Central memory CD8-positive, alpha-beta T cell (primary cell): ENCODE data around the gene CACNA2D4.

Source experiments
- ATAC-seq: fragments of 150-1000 bp; cut with Tn5 transposase; replicated peaks from 2 replicates; pipeline ENCODE4 v1.10.0; 2022; ENCODE audit warnings: mild to moderate bottlenecking, moderate FRiP score, moderate number of reproducible peaks; ENCODE audit not compliant: poor library complexity, severe bottlenecking; ENCODE audit errors: extremely low read depth
- DNase-seq, 2 donors: peaks; one replicate each; pipeline ENCODE4 v3.0.0; 2021; ENCODE audit warnings: low spot score in 2 of 2
- H3K27ac Mint-ChIP-seq: one replicate; pipeline ENCODE4 v1.8.0; 2022; ENCODE audit warnings: low read depth, mild to moderate bottlenecking, moderate library complexity, mixed read lengths
- H3K27me3 Mint-ChIP-seq: one replicate; pipeline ENCODE4 v1.8.0; 2022; ENCODE audit warnings: mixed read lengths
- H3K36me3 Mint-ChIP-seq: one replicate; pipeline ENCODE4 v1.8.0; 2022; ENCODE audit warnings: mild to moderate bottlenecking, moderate library complexity, mixed read lengths; ENCODE audit not compliant: insufficient read depth
- H3K4me1 Mint-ChIP-seq: one replicate; pipeline ENCODE4 v1.8.0; 2022; ENCODE audit warnings: mixed read lengths
- H3K4me3 Mint-ChIP-seq: one replicate; pipeline ENCODE4 v1.8.0; 2022; ENCODE audit warnings: mild to moderate bottlenecking, moderate library complexity, mixed read lengths
- H3K9me3 Mint-ChIP-seq: one replicate; pipeline ENCODE4 v1.8.0; 2022; ENCODE audit warnings: mixed read lengths

Gene CACNA2D4

DNA sequence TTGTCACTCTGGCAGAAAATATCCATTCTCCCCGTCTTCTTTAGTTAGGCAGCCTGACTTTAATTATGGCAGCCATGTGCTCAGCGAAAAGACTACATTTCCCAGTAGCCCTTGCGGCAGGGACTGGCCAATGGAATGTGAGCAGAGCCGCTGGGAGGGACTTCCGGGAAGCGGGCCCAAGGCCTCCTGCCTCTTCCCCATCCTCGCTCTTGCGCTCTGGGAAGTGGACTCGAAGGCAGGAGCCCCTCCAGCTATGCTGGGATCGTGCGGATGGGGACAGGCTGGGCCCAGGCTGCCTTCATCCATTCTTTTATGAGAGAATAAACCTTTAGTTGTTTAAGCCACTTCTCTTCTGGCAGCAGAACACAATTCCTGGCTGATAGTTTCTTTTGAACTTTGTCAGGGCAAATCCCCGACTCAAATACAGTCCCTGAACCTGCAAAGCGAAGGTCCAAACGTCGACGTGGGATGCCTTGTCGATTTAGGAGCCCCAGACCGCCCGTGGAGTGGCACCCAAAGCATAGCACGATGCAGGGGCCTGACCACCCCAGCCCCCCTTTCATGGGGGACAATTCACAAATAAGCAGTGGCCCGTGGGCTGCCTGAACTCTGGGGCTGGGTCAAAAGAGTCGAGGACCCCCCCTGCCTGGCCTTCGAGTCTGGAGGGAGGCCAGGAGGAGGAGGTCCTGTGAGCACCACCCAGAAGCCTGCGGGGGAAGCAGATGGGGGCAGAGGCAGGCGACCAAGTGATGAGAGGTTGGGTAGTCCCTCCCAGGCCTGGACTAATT, 113.7 kb downstream of the CACNA2D4 start:
- Mint-ChIP-seq H3K4me3 (no peak overlapping the region), H3K9me3 (no peaks in the 10 kb centered on the region), H3K27me3 (no peaks in the 10 kb centered on the region), H3K36me3 (no peaks in the 10 kb centered on the region), H3K27ac (peak overlapping the region; percentile 82), H3K4me1 (peaks cover 17% of the 10 kb centered on the region)
- ATAC-seq (peak; percentile 93), DNase-seq (peak; percentile 66 to 74)

DNA sequence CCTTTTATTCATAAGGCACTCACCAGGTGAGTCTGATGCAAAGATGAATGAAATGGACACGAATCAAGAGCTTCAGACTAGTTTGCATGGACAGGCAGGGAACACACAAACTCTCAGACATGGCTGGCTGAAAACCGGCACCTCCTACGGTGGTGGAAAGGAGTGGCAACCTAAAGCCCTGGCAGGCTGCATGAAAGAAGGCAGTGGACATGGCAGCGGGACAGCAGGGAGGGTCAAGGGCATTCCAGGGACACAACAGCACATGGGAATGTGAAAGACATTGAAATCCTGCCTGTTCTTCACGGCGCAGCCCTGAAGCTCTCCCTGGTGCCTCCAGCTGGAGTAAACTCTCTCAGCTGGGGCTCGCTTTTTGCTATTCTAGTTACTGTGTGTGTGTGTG, 114.7 kb downstream of the CACNA2D4 start:
- Mint-ChIP-seq H3K4me3 (no peak overlapping the region), H3K4me1 (peaks cover 19% of the 10 kb centered on the region), H3K36me3 (no peaks in the 10 kb centered on the region), H3K27ac (no peak overlapping the region), H3K27me3 (no peaks in the 10 kb centered on the region), H3K9me3 (no peaks in the 10 kb centered on the region)
- ATAC-seq (no peak), DNase-seq (no peak)

DNA sequence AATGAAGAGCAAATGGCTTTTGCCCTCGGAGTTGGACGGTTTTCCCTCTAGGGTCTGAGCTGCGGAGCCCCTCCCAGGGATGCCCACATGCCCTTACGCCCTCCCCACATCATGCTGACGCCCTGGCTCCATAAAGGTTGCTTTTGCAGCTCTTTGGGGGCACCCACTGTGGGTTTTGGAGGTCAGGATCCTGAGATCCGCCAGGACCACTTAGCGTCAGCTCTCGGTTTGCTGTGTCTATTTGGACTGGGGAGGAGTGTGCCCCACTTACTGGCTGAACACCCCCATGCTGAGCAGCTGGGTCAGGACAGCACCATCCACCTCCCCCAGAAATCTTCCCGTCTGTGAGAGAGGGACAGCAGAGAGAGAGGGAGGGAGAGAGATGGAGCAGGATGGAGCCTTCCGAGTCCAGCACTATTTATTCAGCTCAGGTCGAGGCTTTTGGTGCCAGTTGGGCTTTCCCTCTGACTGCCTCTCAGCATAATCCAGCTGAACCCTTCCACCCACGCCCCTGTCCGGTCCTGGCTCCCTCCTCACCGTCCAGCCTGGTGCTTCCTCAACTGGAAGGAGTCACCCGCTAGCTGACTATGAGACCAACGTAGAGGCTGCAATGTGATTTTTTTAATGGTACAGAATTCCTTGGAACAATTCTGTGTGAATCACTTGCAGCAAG, 117.0 kb downstream of the CACNA2D4 start:
- no peak for ATAC-seq
- no peaks in the 10 kb centered on the region for H3K27me3 Mint-ChIP-seq

DNA sequence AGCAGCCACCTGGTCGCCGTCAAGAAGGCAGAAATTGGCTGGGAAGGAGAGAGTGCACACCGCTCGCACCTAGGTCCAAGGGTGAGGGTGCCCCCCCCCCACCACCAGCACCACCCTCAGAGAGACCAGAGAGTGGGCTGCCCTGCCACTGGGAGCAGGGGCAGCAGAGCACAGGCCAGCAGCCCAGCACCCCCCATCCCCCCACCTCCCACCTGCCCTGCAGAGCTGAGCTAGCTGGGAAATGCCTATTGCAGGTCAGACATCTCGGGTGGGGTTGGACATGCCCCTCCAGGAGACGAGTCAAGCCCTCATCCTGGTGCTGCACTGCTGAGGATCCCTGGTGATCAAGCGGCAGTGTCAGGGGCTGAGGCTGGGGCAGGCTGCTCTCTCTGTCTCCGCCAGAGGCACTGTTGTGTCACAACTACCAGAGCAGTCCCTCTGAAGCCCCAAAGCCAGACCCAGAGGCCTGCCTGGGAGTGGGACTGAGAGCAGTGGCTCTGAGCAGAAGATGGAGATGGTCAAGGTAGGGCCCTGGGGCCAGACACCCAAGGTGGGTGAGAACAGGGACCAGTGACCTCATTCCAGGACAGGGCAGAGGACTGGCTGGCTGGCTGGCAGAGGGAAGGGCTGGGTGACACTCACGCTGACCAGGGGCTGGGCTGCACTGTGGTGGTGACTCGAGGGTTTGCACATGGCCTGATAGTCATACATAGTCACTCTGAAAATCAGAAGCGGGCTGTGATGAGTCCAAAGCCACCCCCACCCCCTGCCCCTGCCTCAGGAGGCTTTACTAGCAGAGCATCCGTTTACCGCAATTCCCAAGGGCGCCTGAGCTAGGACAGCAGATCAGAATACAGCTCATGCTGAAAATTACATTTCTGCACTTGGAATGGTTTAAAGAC, 117.8 kb downstream of the CACNA2D4 start:
- Mint-ChIP-seq H3K27me3 (no peaks in the 10 kb centered on the region), H3K9me3 (no peaks in the 10 kb centered on the region), H3K4me1 (peaks cover 27% of the 10 kb centered on the region), H3K36me3 (peaks cover 3% of the 10 kb centered on the region), H3K4me3 (no peak overlapping the region), H3K27ac (no peak overlapping the region)
- no peak for DNase-seq
- ATAC-seq: no peak

More for the DNA sequence above, 117.0 kb downstream of the CACNA2D4 start:
- no peak for DNase-seq
- Mint-ChIP-seq H3K36me3 (no peaks in the 10 kb centered on the region), H3K4me1 (peaks cover 23% of the 10 kb centered on the region), H3K4me3 (no peak overlapping the region), H3K9me3 (no peaks in the 10 kb centered on the region), H3K27ac (no peak overlapping the region)

DNA sequence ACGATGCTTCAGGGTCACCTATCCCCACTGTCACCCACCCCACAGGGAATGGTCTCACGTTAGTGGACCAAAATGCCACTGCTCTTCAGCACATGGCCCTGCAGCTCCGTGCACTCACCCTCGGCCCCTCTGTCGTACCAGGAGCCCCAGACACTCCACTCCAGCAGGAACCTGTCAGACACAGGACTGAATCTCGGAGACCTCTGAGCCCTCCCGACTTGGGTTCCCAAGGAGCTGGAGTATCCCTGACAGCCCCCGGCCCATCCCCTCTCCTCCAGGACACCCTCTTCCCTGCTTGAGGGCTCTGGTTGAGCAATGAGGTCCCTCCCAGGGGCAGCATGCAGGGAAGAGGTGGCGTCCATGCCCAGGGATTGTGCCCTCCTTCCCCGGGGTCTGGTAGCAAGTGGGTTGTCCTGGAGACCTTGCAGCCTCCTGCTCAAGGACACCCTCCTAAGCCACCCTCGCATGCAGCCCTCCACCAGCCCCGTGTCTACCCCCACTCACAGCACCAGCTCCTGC, 118.5 kb downstream of the CACNA2D4 start:
- no peak for ATAC-seq
- H3K9me3 Mint-ChIP-seq: no peaks in the 10 kb centered on the region
- DNase-seq: no peak
- no peak overlapping the region for H3K4me3 Mint-ChIP-seq
- H3K27me3 Mint-ChIP-seq: no peaks in the 10 kb centered on the region
- H3K36me3 Mint-ChIP-seq: peaks cover 3% of the 10 kb centered on the region
- H3K27ac Mint-ChIP-seq: no peak overlapping the region
- peaks cover 28% of the 10 kb centered on the region for H3K4me1 Mint-ChIP-seq

DNA sequence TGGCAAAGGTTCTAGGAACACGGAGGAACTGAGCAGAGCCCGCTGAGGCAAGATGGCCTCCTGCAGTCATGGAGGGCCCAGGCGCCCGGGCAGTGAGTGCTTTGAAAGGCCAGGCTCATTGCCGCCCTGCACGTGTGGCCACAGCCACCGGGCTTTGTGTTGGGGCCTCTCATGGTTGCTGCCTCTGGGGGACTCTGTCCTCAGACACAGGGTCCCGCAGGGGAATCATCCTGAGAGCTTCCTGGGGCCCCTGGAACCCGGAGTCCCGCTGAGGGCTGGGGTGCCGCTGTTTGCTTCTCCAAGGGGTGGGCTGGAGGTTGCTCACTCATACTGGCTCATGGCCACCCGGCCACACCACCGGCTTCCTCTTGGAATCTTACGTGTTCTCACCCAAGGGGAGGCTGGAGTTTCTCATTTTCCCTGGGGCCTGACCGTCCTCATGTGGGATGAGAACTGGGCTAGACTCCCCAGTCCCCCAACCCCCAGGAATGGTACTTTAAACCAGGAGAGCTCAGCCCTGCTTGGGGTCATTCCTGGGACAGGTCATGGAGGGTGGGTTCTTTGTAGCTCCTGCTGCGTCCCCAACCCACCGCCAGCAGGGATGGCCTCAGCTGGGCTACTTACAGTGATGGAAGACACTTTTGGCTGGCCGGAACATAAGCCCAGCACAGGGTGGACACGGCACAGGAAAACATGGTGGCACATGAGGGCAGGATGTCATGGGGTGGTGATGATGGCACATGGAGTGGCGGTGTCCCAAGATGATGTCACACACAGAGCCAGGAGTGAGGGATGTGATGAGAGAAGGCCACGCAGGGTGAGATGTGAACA, 119.2 kb downstream of the CACNA2D4 start:
- ATAC-seq (no peak), DNase-seq (no peak)
- Mint-ChIP-seq H3K9me3 (no peaks in the 10 kb centered on the region), H3K4me1 (peaks cover 22% of the 10 kb centered on the region), H3K36me3 (peaks cover 3% of the 10 kb centered on the region), H3K27ac (peak overlapping the region; percentile 11), H3K27me3 (no peaks in the 10 kb centered on the region), H3K4me3 (no peak overlapping the region)

DNA sequence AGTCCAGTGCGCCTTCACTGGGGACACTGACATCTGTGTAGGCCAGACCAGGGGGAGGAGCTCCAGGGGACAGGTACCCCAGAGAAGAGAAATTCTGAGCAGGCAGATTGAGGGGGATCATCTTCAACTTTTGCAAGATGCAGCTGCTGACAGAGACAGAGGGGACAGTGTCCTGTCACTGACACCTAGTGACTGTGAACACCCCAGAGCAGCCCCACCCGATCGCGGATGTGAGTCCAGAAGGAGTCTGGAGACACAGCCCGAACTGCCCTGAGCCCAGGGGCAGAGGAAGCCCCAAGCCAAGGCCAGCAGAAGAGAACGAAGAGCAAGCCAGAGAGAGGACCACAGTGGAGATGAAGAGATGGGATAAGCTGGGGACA, 119.8 kb downstream of the CACNA2D4 start:
- DNase-seq (no peak), ATAC-seq (no peak)
- peaks cover 21% of the 10 kb centered on the region for H3K4me1 Mint-ChIP-seq
- no peaks in the 10 kb centered on the region for H3K9me3 Mint-ChIP-seq
- H3K27me3 Mint-ChIP-seq: no peaks in the 10 kb centered on the region
- peaks cover 3% of the 10 kb centered on the region for H3K36me3 Mint-ChIP-seq
- H3K4me3 Mint-ChIP-seq: no peak overlapping the region
- peak overlapping the region; percentile 11 for H3K27ac Mint-ChIP-seq

DNA sequence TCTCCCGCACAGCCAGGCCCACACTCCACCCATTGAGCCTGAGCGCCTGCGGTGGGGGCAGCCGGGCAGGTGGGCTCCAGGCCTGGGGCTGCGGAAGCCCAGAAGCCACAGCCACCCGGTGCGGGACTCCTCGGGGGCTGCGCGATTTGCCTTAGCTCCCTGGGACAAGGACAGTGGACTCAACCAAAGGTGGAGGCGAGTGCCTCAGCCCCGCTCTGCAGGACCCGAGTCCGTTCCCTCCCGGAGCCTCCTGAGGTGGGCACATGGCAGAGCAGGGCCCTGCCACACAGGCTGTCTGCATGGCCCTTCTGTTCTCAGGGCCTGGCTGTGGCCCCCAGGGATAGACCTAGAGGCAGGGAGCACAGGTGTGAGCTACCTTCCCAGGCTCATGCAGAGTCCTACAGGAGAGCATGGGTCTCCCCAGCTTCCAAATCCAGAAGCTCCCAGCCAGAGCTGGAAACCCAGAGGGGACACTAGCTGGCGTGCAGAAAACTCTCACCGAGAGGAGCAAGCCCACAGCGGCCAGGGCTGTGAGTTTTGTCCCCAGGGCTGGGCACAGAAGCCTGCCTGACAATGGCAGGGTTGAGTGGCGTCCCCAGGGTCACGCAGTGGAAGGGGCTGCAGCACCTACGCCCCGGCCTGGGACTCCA, 120.3 kb downstream of the CACNA2D4 start:
- no peak for ATAC-seq
- no peaks in the 10 kb centered on the region for H3K27me3 Mint-ChIP-seq
- H3K27ac Mint-ChIP-seq: peak overlapping the region; percentile 74
- no peak for DNase-seq
- H3K9me3 Mint-ChIP-seq: no peaks in the 10 kb centered on the region
- peaks cover 3% of the 10 kb centered on the region for H3K36me3 Mint-ChIP-seq
- peaks cover 21% of the 10 kb centered on the region for H3K4me1 Mint-ChIP-seq
- H3K4me3 Mint-ChIP-seq: peak overlapping the region; percentile 83

DNA sequence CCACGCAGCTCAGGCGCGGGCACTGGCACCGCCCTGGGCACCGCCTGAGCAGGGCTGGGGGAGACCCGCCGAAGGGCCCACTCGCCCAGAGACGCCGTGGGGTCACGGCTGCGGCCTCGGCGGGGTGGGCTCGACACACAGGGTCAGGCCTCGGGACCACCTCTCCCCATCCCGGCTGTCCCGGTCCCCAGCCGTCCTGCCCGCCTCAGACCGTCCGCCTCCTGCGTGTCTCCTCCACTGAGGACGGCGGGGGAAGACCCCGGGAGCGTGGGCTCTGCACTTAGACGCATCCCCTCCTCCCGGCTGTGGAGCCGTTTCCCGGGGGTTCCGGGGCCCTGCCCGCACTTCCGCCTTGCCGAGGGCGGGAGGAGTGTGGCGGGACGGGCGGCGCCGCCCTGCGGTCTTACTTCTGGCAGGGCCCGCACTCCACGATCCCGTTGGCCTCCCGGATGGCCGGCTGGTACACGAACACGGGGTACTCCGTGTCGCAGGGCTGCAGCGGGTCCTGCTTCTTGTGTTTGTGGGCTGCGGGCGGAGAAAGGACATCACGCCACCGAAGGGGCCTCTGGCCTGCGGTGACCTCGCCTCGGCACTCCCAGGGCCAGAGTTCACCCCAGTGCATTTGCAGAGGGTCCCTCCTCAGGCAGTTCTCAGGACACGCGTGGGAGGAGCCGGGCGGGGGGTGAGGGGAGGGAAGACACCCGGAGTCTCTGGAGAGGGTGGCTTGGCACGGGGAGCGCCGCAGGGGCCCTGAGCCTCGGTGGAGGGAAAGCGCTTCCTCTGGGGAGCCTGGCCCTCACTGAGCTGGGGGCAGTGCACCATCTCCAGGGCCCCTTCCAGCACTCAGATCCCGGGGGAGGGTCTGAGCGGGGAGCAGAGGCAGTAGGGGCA, 121.2 kb downstream of the CACNA2D4 start:
- Mint-ChIP-seq H3K27me3 (no peaks in the 10 kb centered on the region), H3K4me3 (peak overlapping the region; percentile 83), H3K9me3 (no peaks in the 10 kb centered on the region), H3K4me1 (peaks cover 21% of the 10 kb centered on the region), H3K27ac (peak overlapping the region; percentile 74), H3K36me3 (peaks cover 3% of the 10 kb centered on the region)
- no peak for ATAC-seq
- no peak for DNase-seq

DNA sequence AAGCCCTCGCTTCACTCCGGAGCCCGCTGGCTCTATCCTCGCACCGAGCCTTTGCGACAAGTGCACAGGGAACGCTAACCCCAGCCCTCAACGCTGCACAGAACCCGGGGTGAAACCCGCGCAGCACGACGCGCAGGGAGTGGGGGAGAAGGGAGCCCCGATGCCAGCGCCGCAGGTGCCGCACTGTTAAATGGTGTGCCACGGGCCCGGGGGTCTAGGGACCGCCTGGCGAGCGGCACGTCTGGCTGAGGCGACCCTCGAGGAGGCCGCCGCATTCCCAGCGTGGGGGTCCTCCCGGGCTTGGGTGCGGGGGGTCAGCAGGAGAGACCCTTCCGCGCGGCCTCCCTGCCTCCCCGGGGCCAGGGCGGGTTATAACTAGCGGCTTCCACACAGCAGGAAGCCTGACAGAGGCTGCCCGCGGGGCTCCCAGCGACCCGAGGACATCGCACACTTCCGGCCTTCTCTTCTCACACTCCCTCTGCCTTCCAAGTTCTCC, 121.9 kb downstream of the CACNA2D4 start:
- DNase-seq: no peak
- peak; percentile 40 for ATAC-seq
- no peaks in the 10 kb centered on the region for H3K9me3 Mint-ChIP-seq
- peak overlapping the region; percentile 83 for H3K4me3 Mint-ChIP-seq
- peaks cover 3% of the 10 kb centered on the region for H3K36me3 Mint-ChIP-seq
- peak overlapping the region; percentile 74 for H3K27ac Mint-ChIP-seq
- H3K4me1 Mint-ChIP-seq: peaks cover 24% of the 10 kb centered on the region
- no peaks in the 10 kb centered on the region for H3K27me3 Mint-ChIP-seq
